ENCODE measurements around the gene TMEM51.

Gene TMEM51

DNA sequence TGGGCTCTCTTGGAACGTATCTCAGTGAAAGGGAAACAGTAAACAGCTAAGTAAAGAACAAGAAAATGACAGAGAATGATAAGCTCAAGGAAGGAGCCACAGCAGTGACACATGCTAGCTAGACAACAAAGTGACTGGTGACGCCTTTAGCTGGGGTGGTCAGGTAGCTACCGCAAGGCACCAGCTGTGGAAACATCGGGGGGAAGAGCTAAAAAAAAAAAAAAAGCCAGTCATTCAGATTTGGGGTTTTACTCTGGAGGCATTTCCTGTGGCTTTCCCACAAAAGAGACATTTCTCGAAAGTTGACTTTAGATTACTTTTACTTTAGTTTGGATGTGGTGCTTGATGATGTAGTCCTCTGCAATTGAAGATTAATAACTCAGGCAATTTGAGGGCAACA lies 95.5 kb downstream of the TMEM51 start:
- no peak for DNase-seq

- peak in 1 of 3 experiments; percentile 13 for DNase-seq
These were observed 98.6 kb downstream of the TMEM51 start for GRCh38 chr1:15251857-15252835.

DNA sequence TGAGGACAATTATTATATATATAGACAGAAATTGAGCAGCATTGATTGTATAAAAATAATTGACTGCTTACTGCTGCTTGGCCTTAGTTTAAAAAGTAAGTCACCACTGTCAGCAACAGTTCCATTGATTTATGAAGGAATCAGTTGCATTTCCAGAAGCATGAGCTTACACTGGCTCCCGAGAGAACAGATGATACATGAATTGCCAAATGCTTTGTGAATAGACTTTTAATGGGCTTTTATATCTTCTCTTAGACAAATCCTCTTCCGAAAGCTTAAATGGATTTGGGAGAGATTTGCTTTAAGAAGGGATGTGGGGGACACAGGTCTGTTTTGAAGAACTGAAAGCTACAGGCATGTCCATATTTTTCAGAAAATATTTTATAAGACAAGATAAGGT lies 101.0 kb downstream of the TMEM51 start:
- DNase-seq: no peak

GRCh38 chr1:15255582-15256149 lies 102.1 kb downstream of the TMEM51 start:
- no peak for DNase-seq

DNA sequence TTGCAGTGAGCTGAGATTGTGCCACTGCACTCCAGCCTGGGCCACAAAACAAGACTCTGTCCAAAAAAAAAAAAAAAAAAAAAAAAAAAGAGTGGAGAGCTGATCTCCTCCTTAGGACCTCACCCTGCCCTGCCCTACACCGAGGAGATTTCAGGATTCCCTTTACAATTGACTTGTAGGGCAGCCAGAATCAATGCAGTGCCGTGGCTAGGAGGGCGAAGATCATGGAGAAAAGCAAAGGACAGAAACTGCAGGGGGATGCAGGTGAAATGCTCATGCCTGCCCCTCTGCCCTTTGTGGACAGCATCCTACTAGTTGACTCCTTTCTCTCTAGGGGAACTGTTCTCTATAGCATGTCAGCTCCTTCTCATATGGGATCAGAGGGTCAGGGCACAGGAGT lies 103.0 kb downstream of the TMEM51 start:
- DNase-seq: no peak

GRCh38 chr1:15257309-15257708 lies 103.8 kb downstream of the TMEM51 start:
- no peak for DNase-seq

DNA sequence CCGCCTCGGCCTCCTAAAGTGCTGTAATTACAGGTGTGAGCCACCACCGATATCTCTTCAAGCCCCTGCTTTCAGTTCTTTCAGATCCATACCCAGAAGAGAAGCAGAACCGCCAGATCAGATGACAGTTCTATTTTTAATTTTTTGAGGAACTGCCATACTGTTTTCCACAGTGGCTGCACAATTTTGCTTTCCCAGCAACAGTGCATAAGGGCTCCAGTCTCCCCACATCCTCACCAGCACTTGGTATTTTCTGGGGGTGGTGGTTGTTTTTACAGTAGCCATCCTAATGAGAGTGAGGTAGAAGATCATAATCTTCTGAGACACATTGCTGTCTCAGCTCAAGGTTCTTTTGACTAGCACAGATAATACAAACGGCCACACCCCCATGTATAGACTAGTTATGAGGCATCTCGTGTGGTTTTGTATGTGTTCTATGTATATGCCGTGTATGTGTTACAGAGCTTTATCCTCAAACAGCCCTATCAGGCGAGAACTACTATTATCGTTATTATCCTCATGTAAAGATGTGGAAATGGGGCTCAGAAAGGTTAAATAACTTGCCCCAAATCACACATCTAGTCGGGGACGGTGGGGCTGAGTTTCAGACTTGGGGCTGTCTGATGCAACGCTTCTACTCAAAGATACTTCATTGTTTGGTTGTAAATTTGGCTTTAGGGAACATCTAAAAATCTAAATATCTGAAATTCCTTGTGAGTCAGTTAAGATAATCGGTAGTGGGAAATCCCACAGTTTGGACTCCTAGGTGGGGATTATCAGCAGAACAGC lies 105.5 kb downstream of the TMEM51 start:
- DNase-seq: no peak

- no peak for DNase-seq
These were observed 106.1 kb downstream of the TMEM51 start for GRCh38 chr1:15259622-15260007.

GRCh38 chr1:15260418-15261154 lies 107.0 kb downstream of the TMEM51 start:
- no peak for DNase-seq

DNA sequence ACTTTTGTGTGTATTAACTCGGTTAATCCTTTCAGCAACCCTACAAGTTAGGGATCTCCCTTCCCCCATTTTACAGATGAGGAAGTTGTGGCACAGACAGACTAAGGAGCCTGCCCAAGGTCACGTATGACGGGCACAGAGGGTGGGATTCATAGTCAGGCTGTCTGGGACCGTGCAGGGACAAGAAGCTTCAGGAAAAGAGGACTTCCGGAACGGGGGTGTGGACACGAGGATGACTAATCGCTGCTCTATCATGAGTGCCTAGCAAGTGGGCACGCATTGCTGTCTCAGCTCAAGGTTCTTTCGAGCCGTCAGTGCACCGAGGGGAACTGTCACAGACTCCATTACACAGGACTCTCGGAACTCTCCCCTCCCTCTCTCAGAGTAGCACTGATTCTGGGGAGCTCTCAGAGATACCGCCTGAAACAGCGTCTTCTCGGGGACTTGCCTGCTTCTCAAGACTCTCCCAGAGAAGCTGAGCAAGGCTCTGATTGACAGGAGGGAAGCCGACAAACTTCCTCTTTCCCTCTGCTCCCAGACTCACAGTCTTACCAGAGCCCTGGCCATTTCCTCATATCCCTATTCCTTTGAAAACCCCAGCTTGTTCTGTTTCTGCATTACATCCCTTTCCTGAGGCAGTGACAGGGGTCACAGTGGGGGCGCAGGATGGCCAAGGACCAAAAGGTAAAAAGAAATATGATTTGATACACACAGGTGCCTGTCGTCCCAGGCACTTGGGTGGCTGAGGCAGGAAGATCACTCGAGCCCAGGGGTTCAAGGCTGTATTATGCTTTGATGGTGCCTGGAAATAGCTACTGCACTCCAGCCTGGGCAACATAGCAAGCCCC lies 107.8 kb downstream of the TMEM51 start:
- no peak for DNase-seq

GRCh38 chr1:15262003-15262377 lies 108.4 kb downstream of the TMEM51 start:
- no peak for DNase-seq

DNA sequence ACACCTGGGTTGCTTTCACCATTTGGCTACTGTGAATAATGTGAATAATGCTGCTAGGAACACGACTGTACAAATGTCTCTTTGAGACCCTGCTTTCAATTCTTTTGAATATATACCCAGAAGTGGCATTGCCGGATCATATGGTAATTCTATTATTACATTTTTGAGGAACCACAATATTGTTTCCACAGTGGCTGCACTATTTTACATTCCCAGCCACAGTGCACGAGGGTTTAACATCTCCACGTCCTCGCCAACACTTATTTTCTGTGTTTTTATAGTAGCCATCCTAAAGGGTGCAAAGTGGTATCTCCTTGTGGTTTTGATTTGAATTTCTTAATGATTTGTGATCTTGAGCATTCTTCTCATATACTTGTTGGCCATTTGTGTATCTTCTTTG lies 109.2 kb downstream of the TMEM51 start:
- DNase-seq: no peak

DNA sequence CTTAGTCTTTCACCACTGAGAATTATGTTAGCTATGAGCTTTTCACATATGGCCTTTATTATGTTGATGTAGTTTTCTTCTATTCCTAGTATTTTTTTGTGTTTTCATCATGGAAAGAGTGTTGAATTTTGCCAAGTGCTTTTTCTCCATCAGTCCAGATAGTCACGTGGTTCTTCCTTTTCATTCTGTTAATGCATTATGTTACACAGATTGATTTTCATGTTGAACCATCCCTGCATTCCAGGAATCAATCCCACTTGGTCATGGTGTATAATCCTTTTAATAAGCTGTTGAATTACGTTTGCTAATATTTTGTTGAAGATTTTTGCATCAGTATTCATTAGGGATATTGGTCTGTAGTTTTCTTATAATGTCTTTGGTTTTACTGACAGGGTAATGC lies 111.2 kb downstream of the TMEM51 start:
- DNase-seq: no peak
